NCI-H510A (cell line): ENCODE results near the gene TMEM209.
A peak's percentile ranks its signal among the peaks of the same experiment; 100 is the strongest.

Experiments used
- DNase-seq: peaks from one replicate; lab custom pipeline; 2025; lab: John Stamatoyannopoulos, UW

Gene TMEM209

GRCh38 chr7:130143986-130144311 lies 61.3 kb downstream of the TMEM209 start:
- no peak for DNase-seq

DNA sequence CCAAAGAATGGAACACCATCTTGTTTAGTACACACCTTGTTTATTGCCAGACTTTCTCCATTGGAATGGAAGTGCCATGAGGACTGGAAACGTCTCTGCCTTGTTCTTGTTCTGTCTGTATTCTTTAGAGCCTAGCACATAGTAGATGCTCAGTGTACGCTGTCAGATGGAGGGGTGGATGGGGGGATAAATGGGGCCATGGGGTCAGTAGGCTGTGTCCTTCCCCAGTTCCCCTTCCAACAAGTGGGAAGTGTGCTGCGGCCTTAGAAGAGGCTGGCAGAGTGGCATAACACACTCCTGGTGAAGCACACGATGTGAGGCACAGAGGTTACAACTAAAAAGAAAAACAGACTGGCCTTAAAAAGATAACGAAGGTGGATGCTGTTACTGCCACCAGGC lies 61.9 kb downstream of the TMEM209 start:
- no peak for DNase-seq

- no peak for DNase-seq
Observed at GRCh38 chr7:130142654-130143333, 62.4 kb downstream of the TMEM209 start.

- no peak for DNase-seq
Observed at GRCh38 chr7:130141884-130142653, 63.1 kb downstream of the TMEM209 start.

- DNase-seq = peak; percentile 29
Observed at GRCh38 chr7:130141161-130141883, 63.9 kb downstream of the TMEM209 start.

- no peak for DNase-seq
Observed at GRCh38 chr7:130140551-130141160, 64.5 kb downstream of the TMEM209 start.

GRCh38 chr7:130139193-130139960 lies 65.8 kb downstream of the TMEM209 start:
- DNase-seq = no peak

- DNase-seq = no peak
Observed at GRCh38 chr7:130137207-130137606, 68.0 kb downstream of the TMEM209 start.

GRCh38 chr7:130136579-130137167 lies 68.5 kb downstream of the TMEM209 start:
- DNase-seq = no peak

DNA sequence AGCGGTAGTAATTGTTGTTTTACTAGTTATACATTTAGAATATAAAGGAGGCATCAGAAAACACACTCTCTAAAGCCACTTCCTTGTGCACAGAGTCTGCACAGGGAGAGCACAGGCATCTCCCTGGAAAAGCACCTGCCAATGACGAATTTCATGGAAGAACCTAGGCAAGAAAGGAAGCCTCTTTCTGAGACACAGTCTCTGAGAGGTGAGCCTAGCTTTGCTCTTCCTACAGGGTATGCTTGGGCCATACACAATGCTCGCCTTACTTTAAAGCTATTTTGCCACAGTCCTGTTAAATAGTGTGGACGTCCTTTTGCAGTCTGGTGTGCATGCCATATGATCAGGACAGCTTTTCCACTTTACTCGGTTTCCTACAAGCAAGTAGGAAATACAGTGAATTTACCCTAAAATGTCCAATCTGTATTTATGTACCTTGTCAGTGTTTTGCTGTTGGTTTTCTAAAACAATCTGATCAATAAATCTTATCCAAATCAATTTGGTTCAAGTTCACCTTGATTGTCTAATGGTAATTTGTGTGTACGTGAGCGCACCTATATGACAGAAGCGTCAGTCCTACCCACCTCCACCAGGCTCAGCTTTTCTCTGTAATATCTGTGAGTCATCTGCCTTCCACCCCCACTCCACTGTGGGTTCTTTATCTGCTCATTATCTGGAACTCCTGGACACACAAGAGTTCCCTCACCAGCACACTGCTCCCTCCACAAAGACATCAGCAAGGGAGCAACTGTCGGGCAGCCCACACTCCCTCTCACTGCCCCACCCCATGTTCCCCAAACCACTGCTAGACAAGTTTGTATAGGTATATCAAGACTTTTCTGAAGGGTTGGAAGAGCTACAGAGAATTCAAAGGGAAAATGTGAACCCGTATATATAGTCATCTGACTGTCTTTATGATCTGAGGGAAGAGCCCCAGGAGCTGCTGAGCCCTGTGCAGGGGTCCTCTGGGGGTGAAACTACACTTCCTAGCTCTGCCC lies 69.7 kb downstream of the TMEM209 start:
- DNase-seq = no peak

GRCh38 chr7:130134726-130135125 lies 70.5 kb downstream of the TMEM209 start:
- DNase-seq = no peak

DNA sequence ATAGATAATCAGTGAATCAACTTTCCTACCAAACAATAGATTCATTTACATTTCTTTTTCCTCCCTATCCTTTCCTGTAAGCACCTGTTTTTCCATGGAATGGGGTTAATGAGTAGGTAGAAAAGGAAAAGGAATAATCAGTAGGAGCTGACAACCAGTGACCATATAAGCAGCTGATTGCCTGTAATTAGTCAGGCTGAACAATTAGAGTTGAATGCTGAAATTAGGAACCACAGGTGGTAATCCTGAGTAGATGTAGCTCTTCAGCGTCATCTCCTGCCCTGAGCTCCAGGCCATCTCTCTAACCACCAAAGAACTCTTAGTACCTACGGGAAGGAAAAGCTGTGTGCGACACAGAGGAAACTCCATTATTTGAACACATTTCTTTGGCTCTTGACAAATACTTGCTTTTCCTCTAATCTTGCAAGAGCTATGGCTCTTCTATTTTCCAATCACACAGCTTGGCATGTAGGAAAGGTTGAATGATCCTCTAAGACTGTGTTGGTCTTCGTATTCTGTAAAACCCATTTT lies 71.0 kb downstream of the TMEM209 start:
- no peak for DNase-seq

- DNase-seq = no peak
Observed at GRCh38 chr7:130133029-130133782, 72.0 kb downstream of the TMEM209 start.

DNA sequence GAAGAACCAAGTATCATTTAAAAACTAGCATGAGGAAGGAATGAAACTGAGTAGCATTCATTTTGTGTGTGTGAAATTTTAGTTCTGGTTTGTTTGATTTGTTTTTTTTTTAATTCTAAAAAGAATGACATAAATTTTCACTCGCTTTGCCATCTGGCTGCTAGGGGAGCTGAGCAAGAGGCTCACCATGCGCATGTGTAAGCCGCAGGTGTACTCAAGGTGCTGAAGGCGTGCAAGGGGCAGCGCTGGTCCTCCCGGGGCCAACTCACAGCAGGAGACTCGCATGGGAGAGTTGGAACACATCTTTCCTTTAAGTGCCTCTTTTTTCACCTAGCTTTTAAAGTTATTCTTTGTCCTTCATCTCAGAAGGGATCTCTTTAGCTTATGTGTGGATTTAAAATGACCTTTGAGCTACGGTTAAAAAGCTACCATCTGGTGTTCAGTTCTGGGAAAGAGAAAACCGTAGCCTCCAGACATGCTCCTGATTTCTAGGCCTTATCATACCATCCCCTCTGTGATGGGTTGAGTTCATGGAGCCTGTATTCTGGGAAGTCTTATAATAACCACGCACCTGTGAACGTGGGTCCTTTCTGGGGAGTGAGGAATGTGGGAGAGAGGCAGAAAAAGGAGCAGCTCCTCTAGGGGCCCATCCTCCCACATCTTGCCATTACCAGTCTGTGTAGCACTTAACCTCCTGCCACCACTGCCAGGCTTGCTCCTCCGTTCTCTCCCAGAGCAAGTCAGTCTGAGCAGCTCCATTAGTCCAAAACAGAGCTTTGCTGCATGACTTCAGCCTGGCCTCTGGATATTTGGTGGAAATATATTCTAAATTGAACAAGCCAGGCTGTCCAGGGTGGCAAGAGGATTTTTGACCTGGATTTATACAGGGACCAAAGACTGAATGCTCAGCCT lies 73.0 kb downstream of the TMEM209 start:
- no peak for DNase-seq

DNA sequence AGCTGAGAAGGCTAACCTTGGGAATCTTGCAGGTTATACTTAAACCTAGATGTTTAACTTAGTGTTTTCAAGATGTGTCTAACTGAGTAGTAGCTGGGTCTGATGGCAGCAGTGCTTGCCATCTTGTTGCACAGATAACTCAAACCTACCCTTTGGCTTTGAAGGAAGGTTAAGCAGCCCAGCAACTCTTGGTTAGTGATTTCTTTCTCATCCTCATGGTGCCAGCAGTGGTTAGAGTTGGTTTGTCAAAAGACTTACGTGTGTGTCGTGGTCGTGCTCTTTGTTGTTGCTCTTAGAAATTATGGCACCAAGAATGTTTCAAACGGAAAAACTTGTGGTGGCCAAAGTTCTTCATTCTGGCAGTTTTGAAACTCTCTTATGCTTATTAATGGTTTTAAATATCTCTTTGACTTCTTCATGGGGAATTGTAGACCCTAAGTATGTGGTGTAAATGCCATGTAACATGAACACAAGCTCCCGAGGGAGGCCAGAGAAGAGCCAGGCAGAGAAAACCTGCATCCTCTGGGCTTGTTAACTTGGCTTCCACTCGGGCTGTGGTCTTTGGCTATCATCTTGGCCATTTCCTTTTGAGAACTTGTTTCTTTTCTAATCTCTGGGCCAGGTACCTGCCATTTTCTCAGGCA lies 73.9 kb downstream of the TMEM209 start:
- no peak for DNase-seq

GRCh38 chr7:130129011-130129411 lies 76.2 kb downstream of the TMEM209 start:
- no peak for DNase-seq

DNA sequence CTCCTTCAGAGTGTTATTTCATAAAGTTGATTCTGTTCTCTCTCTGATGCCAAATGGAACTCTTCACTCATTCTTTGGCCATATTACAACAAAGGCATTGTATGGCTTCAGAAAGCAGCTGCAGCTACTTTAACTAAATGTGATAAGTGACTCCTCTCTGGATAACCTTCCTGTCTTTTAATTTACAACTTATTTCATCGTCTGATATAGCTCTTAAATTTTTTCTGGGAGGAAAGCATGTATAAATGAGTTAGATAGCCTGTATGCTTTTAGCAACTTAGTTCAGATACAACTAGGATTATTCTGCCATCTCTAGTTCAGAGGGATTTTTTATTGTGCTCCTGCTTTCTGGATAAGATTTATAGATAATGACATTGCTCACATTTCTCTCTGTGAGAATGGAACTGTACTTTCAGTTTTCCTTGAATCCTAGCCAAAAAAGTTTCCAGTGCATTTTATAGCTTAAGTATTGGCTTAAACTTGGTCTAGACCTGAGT lies 77.3 kb downstream of the TMEM209 start:
- DNase-seq = no peak
